RWPE1 (cell line): ENCODE measurements around the gene OTULIN.
A peak's percentile ranks its signal among the peaks of the same experiment; 100 is the strongest.

ENCODE experiments used
- CTCF ChIA-PET: fragments of 350-600 bp; sonication (Branson Sonifier 250); formaldehyde crosslinking; extraction: SDS; loops from one replicate; lab custom pipeline; 2021; lab: Yijun Ruan, JAX
- POLR2A ChIA-PET: fragments of 400-600 bp; formaldehyde crosslinking; extraction: SDS; loops from one replicate; lab custom pipeline; 2020; ENCODE audit warnings: antibody characterized with exemption; ENCODE audit not compliant: low non-redundant PET; lab: Yijun Ruan, JAX
- DNase-seq: peaks from one replicate; pipeline ENCODE4 v3.0.0; 2012; ENCODE audit warnings: low spot score
- H3K27ac ChIP-seq: fragments of 450-650 bp; 2 replicates; pipeline ENCODE4 v1.5.1; 2017
- TF ChIP-seq, protein P1 (sequence below): fragments of 450-650 bp; conservative IDR thresholded peaks from 2 replicates; pipeline ENCODE4 v1.5.1; 2017; ENCODE audit warnings: low read depth, mild to moderate bottlenecking

Gene OTULIN

DNA sequence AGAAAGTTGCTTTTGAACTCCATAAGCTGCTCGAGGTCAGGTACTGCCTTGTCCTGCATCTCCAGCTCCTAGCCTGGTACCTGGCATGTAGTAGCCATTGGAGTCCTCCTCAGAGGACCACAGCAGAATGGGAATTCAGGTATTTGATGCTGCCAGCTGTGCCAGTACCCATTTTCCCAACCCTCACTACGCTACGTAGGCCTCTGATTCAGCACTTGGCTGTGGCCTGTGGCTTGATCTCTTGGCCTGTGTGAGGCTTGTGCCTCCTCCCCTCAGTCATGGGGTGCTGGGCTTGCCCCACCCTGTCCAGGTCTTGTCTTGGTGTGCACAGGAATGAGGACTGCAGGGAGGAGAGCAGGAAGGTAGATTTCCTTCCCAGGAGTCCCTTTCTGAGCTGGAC is 11.8 kb downstream of the OTULIN start:
- TF ChIP-seq, protein P1, sequence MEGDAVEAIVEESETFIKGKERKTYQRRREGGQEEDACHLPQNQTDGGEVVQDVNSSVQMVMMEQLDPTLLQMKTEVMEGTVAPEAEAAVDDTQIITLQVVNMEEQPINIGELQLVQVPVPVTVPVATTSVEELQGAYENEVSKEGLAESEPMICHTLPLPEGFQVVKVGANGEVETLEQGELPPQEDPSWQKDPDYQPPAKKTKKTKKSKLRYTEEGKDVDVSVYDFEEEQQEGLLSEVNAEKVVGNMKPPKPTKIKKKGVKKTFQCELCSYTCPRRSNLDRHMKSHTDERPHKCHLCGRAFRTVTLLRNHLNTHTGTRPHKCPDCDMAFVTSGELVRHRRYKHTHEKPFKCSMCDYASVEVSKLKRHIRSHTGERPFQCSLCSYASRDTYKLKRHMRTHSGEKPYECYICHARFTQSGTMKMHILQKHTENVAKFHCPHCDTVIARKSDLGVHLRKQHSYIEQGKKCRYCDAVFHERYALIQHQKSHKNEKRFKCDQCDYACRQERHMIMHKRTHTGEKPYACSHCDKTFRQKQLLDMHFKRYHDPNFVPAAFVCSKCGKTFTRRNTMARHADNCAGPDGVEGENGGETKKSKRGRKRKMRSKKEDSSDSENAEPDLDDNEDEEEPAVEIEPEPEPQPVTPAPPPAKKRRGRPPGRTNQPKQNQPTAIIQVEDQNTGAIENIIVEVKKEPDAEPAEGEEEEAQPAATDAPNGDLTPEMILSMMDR: no peak
- ChIA-PET POLR2A (no interaction called here), CTCF (interaction anchor here (0.7 to 1.4 kb wide), 2 partner anchors 10 to 709 kb away, joined by 3 read pairs; no protein-coding TSS in a partner anchor)
- H3K27ac ChIP-seq: peak overlapping the region; percentile 80
- peak; percentile 80 for DNase-seq

- no peak for DNase-seq
- ChIA-PET CTCF (no interaction called here), POLR2A (no interaction called here)
These were observed 14.3 kb downstream of the OTULIN start for GRCh38 chr5:14678773-14679334.

GRCh38 chr5:14679595-14679994 is 15.1 kb downstream of the OTULIN start:
- ChIA-PET POLR2A (no interaction called here), CTCF (interaction anchor here (0.7 to 0.8 kb wide), 2 partner anchors 1014 to 1906 kb away, joined by 4 read pairs; no protein-coding TSS in a partner anchor)
- TF ChIP-seq, protein P1: no peak
- H3K27ac ChIP-seq: no peak overlapping the region
- no peak for DNase-seq

More at GRCh38 chr5:14678773-14679334, 14.3 kb downstream of the OTULIN start:
- H3K27ac ChIP-seq: no peak overlapping the region
- TF ChIP-seq, protein P1: no peak

GRCh38 chr5:14681236-14681752 is 16.8 kb downstream of the OTULIN start:
- H3K27ac ChIP-seq: no peak overlapping the region
- TF ChIP-seq, protein P1: no peak
- ChIA-PET POLR2A (interaction anchor here (0.6 kb wide), 1 partner anchor 32 kb away, joined by 3 read pairs; no protein-coding TSS in a partner anchor), CTCF (interaction anchor here (0.8 kb wide), 1 partner anchor 99 kb away, joined by 3 read pairs; no protein-coding TSS in a partner anchor)
- no peak for DNase-seq

DNA sequence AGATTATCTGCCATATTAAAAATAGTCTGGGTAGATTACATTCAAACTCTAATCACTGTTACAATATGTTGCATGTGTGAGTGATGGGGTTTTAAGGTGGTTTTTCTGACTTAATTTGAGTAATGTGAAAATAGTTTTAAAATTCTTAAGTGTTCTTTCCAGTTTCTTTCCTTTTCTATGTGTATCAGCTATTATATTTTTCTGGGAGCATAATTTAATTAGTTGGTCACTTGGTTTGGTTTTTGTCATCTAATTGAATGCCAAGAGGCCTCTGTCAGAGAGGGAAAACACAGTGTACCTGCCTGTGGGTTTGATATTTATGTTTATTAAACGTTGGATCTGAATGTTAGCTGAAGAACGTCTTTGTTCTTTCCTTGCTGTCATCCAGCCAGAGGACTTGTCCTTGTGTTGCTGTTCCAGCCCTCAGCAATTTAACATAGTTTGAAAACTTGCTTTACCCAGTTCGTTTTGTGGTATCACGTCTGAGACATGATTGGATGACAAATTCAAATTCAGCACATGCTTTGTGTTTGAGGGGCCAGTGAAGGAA is 19.5 kb downstream of the OTULIN start:
- H3K27ac ChIP-seq: peak overlapping the region; percentile 64
- TF ChIP-seq, protein P1: no peak
- POLR2A ChIA-PET: no interaction called here
- CTCF ChIA-PET: interaction anchor here (1.0 to 2.0 kb wide), 3 partner anchors 35 to 330 kb away, joined by 3 to 10 read pairs (median 4); no protein-coding TSS in a partner anchor
- DNase-seq: no peak

GRCh38 chr5:14684757-14685156 is 20.2 kb downstream of the OTULIN start:
- peak overlapping the region; percentile 64 for H3K27ac ChIP-seq
- DNase-seq: no peak
- ChIA-PET CTCF (interaction anchor here (0.7 to 2.0 kb wide), 4 partner anchors 36 to 339 kb away, joined by 3 to 10 read pairs (median 4); no protein-coding TSS in a partner anchor), POLR2A (no interaction called here)
- TF ChIP-seq, protein P1: no peak
